ENCODE data around the gene ANK3.
A peak's percentile ranks its signal among the peaks of the same experiment; 100 is the strongest.

The ANK3 gene

GRCh38 chr10:60340973-60341372 is 48.7 kb downstream of the ANK3 start:
- DNase-seq, result no peak

DNA sequence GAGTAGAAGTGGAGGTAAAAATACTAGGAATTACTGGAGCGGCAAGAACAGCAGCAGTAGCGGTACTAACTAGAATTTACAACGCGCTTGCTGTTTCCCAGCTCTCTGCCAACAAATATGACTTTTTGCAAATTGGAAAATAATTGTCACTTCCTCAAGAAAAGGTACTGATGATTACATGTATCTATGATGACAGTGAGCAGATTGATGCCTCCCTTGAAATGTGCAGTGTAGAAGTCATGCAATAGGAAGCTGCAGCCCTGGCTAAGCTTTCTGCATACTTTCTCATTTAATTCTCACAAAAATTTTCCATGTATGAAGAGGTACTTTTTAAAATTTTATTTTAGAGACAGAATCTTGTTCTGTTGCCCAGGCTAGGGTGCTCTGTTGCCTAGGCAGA is 49.9 kb downstream of the ANK3 start:
- DNase-seq, result no peak

DNA sequence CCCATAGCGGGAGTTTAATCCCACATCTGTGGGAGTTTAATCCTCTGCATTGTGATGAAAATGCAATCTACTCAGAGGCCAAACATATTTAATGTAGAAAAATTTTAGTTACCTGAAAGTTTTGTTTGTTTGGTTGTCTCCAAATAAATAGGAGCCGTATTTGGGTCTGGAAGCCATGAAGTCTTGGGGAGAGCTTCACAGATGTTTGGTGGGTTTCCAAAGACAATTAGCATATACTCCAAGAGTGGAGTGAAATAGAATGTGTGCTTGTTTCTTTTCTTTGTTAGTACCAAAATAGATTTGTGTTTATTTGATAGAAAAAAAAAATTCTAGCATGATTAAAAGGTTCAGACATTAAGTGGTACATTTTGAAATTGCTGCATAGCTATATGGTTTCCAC is 50.9 kb downstream of the ANK3 start:
- no peak for DNase-seq

GRCh38 chr10:60338002-60338564 is 51.6 kb downstream of the ANK3 start:
- DNase-seq, result no peak

DNA sequence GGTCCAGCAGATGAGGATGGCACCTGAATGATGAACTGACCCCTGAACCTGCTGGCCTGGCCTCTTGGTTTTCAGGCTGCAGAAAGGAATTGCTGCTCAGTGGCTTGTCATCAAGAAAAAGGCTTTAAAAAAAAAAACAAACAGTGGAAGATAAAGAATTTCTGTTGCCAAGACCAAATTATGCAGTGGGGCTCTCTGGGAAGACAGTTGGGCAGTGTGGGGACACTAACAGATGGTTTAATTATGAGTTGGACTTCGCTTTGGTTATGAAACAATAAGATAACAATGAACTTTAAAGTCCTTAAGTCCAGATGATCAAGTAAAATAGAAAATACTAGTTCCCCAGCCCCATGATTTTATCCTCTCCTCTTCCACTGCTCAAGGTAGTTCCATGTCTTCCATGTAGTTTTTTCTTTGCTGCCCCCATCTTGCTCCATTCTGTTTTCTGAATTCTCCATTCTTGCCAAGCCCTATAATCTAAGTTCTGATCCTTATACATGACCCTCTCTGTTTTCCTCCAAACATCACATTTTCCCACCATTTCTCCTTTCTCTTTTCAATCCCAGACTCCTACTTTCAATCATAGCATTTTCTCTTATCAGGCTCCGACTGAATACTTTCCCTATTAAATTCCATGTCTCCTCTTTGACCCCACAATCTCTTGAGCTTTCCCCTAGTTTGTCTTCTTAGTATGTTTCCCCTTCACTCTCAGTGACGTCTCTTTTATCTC is 52.6 kb downstream of the ANK3 start:
- DNase-seq, result no peak

- no peak for DNase-seq
Measured at GRCh38 chr10:60335708-60336107, 54.0 kb downstream of the ANK3 start.

DNA sequence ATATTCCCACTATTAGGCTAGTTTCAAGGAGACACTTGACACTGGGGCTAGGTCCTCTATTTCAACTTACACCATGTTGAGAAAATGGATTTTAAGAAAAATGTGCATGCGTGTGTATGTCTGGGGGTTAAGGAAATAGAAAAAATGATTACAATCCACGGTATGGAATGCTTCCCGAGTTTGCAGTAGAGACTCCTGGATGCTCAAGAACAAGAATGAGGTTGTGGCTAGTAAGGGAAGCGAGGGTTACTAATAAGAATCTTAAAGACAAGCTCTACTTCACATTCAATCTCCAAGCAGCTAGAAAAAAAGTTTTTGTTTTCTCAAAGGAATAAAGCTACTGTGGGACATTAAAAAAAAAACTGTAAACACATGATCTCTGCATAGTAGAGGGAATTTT is 54.7 kb downstream of the ANK3 start:
- no peak for DNase-seq

GRCh38 chr10:60332371-60332770 is 57.3 kb downstream of the ANK3 start:
- DNase-seq, result no peak

GRCh38 chr10:60331886-60332285 is 57.8 kb downstream of the ANK3 start:
- no peak for DNase-seq

DNA sequence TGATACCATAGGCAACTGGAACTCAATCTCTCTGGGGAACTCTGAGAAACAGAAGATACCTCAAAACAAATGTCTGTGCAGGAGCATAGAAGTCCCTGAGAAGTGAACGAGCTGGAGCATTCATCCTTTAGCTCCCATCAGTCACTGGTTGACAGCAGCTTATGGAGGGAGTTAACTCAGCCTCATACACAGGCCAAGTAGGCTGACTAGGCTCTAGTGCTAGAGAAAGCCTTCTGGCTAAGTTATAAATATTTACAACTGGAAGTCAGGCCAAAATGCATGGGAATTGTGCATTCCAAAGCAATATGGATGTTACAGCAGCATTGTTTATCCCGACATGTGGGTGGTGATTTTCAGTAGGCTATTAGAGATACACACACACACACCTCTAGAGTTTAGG is 66.5 kb downstream of the ANK3 start:
- DNase-seq, result no peak

DNA sequence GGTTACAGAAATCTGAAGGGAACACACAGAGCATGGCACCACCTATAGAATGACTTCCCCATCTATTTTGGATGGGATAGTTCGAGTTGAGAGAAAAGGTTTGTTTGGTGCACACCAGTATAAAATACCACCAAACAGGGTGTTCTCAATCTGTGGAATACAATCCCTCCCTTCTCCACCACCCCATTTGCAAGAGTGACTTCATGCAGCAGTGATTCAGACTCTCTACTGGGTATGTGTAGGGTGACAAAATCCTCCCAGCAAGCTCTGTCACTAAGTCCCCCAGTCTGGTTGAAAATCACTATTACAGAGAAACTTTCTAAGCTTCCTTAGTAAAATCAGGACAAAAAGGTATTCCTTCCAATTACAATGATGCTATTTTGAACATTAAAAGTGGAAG is 69.0 kb downstream of the ANK3 start:
- DNase-seq, result no peak

GRCh38 chr10:60316029-60316428 is 73.6 kb downstream of the ANK3 start:
- DNase-seq, result no peak

GRCh38 chr10:60315311-60315710 is 74.4 kb downstream of the ANK3 start:
- DNase-seq, result no peak

DNA sequence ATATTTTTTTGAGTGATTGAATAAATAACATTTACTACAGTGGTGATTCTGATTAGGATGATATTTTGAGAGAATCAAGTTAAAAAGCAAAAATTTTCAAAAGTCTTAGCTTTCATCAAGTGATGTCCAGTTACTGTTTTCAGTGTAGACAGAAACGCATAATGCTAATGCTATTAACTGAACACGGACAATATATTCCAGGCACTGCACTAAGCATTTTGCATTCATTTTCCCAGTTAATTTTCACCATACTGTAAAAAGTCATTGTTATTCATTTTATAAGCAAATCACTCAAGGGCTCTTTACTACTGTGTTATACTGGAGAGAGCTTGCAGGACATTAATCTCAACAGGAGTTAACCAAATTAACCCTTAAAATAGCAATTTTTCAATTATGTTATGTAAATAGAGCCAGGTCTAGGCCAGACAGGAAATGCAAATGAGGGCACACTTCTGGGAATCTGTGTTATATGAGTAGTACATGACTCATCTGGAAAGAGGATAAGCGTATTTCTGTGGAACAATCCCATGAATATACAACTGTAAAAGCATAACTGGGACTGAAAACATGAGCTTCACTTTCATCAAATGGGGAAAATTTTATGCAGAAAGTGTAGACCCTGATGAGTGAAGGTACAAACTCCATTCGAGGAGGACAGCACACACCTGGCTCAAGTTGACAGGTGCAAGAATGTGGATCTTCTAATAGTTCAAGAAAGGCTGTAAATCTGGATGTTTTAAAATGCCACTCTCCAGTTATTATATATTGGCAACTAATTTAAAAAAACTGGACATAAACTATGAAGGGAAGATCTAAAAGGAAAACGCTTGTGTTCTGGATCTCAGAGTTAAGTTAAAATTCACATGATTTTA is 75.4 kb downstream of the ANK3 start:
- peak in 1 of 2 experiments; percentile 45 for DNase-seq

DNA sequence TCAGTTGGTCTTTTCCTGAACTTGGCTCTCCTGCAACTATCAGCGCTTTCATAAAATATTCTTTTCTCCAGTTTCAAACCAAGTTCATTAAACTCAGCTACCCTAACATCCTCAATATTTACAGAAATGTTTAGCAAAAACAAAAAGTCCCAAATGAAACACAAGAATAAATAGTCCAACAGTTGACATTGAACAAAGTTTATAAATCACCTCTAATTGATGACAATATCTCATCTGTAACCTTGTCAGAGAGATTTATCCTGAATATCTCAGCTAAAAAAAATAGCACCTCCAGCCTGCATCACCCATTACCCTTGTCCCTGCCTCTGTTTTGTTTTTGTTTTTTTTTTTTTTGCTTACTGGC is 76.1 kb downstream of the ANK3 start:
- DNase-seq, result no peak

GRCh38 chr10:60312818-60313588 is 76.7 kb downstream of the ANK3 start:
- no peak for DNase-seq

- DNase-seq, result no peak
Measured at GRCh38 chr10:60311821-60312220, 77.9 kb downstream of the ANK3 start.

DNA sequence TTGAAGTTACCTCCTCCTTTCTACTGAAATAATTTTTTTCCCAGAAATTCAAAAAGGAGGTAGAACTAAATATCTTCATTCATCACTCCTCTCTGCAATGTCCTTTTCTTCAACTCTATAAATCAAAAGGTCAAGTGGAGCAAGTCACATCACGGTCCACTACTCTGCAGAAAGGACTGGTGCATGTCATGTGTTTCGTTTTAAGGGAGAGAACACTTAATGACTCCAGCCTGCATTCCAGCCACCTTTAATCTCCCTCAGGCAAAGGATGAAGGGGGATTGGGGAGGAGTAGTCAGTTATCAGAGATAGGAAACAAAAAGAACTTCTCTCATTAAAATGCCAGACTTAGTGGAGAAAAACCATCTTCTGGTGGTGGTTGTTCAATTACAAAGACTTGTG is 78.9 kb downstream of the ANK3 start:
- no peak for DNase-seq

- DNase-seq, result no peak
Measured at GRCh38 chr10:60309891-60310290, 79.8 kb downstream of the ANK3 start.

GRCh38 chr10:60309371-60309770 is 80.3 kb downstream of the ANK3 start:
- DNase-seq, result no peak

DNA sequence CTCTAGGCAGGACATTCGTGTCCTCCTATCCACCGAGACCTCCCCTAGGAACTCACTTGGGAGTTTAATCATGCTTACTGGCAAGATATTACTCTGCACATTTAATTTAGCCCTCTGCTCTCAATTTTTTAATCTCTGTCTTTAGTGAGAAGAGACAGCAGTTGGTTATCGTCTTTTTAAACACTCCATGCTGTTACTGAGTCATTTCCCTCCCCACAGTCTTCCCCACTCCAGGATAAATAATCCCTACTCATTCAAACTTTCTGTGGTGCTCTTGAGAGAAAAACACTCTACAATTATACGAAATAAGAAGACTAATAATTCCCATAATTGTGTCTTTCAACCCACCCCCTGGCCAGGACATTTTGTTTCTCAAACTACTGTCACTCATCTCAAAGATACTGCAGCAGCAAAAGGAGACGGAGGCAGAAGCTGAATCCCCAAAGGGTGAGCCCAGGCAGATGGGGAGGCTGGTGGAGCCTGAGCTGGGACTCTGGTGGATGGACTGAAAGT is 84.2 kb downstream of the ANK3 start:
- DNase-seq, result no peak

- no peak for DNase-seq
Measured at GRCh38 chr10:60304829-60305379, 84.8 kb downstream of the ANK3 start.

DNA sequence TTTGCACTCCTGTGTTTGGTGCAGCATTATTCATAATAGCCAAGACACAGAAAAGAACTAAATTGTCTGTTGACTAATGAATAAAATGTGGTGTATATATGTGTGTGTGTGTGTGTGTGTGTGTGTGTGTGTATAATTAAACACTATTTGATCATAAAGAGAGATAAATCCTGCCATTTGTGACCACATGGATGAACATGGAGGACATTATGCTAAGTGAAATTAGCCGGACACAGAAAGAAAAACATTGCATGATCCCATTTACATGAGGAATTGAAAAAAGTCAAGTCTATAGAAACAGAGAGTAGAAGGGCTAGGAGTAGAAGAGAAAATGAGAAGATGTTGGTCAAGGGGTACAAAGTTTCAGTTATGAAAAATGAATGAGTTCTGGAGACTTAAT is 85.9 kb downstream of the ANK3 start:
- no peak for DNase-seq
